Measurements from ENCODE around the gene PLA2G4A.

Gene PLA2G4A

DNA sequence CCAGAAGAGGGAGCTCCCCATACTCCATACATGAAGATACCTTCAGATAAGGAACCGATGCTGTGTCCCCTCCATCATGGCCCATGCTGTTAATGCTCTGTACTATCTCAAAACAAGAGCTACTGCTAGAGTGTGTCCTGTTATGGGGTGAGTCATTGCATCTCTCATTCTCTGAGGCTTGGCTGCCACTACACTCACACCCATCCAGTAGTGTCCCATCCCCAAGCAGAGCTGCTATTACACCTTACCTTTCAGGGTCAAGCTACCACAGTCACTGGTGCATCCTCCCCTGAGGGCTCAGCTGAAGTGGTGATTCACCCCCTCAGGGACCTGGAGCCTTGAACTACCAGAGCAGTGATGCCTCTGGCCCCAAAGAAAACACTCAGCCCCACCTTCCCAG is 198.5 kb downstream of the PLA2G4A start:
- DNase-seq (ENCODE audit: low read depth in 2 of 2), result no peak

DNA sequence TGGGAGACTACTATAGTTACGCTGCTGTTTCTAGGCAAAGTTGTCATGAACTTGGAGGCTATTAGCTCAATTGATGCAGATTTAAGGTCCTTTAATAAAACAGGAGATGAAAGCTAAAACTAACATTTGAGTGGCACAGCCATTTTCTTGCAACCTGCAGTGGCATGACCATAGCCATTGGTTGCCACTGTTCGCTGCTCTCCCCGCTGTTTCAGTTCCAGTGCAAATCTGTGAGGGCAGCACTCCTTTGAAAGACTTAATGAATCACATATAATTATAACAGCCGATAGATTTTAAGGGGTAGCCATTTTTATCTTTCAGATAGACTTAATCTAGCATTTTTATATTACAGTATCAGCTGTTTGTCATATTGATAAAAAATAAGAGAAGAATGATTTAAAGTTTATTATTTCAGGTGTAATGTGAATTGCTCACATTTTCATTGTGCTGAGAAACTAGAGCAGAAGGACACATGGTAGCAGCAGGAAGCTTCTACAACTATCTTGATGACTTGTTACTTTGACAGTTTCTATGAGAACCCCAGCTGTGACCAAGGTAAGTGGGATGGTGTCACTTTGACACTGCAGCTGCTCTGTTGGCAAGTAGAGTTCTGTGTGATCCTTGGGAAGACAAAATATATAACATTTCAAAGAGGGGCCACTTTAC is 203.7 kb downstream of the PLA2G4A start:
- no peak for DNase-seq (ENCODE audit: low read depth in 2 of 2)

DNA sequence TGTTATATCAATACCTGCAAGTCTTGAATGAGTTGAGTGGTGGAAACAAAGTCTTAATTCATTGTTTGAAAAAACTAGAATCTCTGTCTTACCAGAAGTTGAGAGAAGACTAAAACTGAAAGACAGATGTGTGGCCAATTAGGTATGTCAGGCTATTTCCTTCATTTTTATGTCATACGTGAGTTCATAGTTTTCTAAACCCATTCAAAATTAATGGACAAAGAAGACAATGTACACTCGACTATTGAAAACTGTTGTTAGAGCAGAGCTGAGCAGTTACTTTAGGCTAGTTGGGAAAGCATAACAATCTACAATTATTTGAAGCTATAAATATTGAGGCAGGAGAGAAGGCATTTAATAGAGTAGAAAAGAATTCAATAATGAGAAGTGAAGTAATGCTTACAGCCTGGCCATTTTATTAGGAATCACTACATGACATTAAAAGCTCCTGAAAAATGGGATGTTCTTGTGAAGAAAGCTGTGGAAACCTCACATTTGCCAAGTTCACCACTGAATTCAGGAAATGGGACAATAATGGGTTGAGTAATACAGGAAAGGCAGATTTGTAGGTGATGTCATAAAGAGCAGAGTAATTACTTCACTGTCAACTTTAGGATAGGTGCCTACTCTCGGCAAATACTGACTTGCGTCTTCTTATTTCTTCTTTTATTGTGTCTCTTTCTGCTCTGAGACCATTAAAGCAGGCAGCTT is 204.4 kb downstream of the PLA2G4A start:
- DNase-seq (ENCODE audit: low read depth in 2 of 2), result no peak

DNA sequence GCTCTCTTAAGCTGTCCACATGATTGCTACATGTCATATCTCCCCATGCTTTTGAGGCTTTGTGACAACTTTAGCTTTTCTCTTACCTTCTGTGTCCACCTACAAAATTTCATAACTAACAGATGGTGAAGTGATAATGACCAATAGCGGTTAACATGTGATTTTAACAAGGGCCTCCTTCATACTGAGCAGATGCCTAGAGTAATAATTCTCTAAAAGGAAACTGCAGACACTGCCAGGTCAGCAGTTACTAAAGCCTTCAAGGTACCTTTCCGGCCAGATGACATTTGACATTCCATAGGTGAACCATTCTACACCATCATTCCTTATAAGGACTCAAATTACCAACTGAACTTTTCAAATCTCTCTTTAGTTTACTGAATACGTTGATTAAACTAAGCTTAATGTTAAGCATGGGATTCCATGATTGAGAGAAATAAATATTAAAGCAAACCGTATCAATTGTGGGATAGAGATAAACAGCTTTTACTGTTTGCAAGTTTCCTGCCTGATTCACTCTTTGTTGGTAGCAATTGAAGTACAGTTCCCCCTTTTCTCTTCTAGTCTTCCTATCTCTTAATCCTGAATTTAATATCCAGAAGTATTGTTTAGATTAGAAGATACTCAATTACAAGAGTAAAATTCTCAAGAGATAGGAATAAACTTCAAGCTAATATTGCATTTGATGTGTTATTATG is 205.1 kb downstream of the PLA2G4A start:
- DNase-seq (ENCODE audit: low read depth in 2 of 2), result no peak

DNA sequence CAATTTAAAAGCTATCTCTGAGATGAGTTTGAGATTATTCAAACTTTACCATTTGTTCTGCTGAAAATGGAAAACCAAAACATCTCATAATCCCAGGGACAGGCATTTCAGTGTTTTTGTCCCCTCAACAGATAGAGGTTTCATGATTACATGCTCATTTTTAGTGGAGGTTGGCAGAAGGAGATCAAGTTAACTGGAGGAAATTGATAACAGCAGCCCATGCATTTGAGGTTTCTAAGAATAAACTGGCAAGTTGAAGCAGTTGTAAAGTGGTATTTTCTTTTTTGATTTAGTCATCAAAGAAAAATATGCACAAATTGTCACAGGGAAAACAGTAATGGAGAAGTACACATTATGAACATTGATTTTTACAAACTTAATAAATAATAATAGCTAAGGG is 205.8 kb downstream of the PLA2G4A start:
- no peak for DNase-seq (ENCODE audit: low read depth in 2 of 2)

DNA sequence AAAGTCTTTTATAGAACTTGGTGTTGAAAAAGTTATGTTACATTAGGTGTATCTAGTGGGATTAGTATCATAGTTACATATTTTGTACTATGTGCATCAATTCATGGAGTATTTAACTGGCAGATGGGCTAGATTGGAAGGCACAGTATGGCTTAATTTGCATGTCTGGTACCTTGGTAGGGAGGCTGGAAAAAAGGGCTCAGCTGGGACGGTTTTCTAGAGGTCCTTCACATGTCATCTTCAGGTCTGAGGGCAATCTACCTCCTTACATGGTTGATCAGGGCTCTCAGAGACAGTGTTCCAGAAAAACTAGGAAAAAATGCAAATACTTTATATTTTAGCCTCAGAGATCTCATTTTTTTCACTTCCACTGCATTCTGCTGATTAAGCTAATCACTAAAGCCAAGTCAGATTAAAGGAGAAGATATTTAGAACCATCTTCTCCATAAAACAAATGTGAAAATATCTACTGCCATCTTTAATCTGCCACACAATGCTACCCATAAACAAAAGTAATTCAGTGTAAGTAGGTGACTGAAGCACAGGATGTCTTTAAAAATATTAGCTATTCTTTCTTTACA is 209.3 kb downstream of the PLA2G4A start:
- no peak for DNase-seq (ENCODE audit: low read depth in 2 of 2)
